NCI-H2107 treated with DMSO at 0.1 percent for 48 hours (cell line): ENCODE measurements around the gene VAC14.

ENCODE experiments used
- DNase-seq: peaks from one replicate; lab custom pipeline; 2025; ENCODE audit not compliant: unreplicated experiment; lab: John Stamatoyannopoulos, UW

VAC14 gene

DNA sequence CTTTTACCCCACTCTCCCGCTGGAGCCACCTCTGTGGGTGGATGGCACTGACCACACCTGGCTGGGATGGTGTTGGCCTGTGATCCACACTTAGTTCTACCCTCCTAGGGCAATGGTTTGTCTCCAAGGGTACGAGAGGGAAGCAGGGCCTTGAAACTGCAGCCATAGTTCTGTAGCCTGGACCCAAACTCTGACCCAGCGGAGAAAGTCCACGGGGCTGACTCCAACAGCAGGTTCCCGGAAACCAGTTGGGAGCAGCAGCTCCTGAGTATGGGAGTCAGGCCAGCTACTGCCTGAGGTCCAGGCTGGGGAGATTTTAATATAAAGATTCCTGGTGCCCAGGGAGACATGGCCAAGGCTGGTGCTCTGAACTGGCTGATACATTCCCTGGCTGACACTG lies 91.5 kb downstream of the VAC14 start:
- no peak for DNase-seq

DNA sequence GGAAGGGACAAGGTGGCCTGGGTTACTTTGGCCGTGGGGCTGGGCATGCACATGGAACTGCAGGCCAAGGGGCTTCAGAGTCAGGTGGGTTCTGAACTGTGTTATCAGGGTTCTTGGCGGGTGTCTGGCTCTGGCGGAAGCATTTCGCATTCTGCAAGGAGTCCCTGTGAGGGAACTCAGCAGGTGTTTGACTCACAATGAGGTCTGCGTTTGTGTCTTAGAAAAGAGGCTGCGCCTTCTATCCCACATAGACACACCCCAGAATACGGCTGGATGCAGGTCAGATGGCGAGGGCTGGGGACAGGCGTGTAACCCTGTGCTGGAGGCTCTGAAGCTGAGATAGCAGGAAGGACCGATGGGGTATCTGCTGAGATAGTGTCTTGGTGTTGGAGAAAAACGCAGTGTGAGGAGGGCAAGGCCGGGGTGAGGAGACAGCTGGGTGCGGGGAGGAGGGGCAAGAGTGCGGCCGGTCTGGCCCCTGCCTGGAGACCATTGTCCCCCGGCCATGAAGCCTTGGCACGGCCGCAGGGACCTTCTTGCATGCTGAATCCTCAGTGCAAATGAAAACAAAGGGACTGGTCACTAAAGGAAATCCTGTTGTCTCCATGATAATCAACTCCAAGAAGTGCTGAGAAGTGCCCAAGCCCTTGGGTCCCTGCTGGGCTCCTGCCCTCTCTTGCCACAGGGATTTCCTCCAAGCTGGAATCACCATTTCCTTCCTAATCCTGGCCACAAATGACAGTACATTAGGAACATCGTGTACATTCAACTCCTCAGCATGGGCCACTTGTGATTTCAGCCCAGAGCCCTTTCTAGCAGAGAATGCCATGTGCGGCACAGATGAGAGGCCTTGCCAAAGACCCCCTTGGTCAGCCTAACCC lies 92.4 kb downstream of the VAC14 start:
- no peak for DNase-seq

DNA sequence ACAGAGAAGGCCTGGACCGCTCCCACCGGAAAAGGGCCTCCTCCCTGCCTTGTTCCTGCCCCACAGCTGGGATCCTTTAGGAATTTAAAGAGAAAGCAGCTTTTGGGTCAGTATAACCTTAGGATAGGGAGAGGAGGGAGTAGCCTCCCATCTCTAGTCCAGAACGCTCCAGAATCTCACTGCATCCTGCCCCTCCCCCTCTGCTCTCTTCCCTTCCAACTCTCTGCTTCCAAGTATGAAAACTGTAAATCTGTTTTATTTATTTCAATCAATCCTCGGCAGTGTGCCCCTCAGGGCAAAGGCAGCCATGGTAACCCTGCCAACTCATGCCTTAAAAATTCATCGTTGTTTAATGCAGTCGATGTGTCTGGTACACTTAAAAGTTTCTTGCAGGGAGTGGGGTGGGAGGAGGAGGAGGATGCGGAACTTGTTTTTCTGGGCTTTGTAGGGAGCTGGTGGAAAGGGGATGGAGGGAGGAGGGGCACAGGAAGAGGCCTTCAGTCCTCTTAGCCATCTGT lies 94.0 kb downstream of the VAC14 start:
- no peak for DNase-seq

DNA sequence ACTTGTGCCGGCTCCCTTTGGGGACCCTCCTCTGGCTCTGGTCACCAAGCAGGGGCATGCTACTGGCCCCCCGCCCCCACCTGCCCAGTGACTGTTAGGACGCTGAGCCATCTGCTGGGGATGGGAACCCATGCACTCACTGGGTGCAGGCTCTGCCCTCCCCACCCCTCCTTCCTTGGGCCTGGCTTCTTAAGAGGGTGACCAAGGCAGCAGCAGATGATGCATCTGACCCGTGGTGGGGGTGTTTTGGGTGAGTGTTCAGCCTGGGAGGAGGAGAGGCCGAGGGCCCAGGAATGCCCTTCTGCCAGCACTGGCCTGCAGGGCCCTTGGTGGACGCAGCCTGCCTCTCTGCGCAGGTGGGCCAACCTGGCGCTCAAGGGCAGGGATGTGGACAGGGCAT lies 95.9 kb downstream of the VAC14 start:
- no peak for DNase-seq

DNA sequence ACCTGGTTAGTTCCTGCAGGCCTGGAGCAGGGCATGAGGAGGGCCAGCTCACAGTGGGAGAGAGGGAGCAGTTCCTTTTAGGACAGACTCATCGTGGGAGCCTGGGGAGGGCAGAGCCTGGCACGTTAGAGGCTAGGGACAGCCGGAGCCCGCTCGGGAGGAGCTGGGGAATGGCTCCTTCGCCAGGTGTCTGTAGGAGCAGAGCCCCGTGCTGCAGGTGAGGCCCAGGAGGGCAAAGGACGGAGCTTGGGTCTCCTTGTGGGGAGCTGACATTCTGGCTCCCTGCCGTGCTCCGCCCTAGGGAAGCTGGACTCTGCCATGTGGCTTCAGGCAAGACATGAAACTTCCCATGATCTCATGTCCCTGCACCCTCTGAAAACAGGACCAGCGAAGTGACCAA lies 96.4 kb downstream of the VAC14 start:
- no peak for DNase-seq

DNA sequence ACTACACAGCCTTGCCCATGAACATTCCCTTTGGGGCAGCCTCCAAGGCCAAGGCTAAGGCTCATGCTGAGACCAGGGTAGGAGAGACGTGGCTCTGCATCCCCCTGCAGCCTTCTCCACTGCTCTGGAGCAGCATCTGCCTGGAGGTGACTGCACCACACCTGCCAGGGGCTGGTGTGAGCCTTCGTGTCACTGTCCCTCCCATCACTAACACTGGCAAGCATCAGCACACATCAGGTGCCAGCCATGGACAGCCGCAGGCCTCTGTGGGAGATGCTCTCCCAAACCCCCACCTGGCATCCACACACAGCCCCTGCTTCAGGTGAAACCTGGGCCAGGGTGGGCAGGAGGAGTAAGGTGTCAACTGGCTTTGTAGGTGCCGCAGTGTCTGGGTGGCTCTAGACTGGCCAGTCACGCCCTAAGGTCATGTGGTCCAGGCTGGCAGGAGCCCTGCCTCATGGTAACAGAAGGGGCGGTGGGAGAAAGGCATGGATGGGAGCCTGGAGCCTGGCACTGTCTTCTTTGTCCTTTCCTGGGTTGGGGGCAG lies 97.0 kb downstream of the VAC14 start:
- no peak for DNase-seq

DNA sequence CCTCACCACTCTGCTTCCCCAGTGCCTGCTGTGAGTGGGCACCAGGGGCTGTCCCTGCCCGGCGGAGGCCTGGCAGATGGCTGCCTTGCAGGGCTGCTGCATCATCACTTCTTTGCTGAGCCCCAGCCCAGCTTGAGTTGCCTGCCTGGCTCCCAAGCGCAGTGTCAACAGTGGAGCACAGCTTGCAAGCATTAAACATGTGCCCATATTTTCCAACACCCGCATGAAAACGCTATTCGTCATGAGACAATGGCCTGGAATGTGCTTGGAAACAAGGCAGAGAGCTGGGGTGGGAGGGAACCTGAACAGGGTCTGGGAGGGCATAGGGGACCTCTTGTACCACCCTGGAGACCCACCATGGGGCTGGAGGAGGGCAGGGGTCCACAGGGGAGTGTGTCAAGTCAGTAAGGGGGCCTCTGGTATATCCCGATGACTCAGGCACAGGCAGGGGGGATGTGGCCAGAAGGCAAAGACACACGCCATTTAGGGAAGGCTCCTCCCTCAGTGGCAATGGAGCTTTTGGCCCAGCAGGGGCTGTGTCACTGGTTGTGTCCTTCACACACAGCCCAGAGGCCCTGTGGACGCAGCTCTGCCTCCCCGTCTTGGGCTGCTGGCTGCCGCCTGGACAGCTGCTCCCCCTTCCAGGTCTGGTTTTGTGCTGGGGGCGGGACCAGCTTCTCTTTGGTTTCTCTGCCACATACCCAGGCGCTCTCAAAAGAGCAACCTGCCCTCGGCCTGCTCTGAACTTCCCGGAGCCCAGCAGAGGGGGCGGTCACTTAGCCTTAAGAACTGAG lies 97.7 kb downstream of the VAC14 start:
- no peak for DNase-seq

DNA sequence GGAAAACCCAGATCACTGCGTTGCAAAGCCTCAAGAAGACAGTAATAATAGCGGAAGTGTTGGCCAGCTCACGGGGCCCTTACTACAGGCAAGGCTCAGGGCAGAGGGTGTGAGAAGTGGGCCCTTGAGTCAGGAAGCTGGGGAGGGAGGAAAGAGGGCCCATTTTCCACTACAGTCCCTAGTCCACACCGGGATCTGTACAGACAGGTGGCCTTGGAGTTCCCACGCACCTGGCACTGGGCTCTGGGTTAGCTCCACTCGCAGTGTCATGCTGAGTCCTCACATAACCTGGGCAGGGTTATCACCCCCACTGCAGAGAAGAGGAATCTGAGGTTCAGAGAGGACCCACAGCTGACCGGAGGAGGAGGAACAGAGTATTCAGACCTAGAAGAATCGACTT lies 98.3 kb downstream of the VAC14 start:
- DNase-seq: no peak

DNA sequence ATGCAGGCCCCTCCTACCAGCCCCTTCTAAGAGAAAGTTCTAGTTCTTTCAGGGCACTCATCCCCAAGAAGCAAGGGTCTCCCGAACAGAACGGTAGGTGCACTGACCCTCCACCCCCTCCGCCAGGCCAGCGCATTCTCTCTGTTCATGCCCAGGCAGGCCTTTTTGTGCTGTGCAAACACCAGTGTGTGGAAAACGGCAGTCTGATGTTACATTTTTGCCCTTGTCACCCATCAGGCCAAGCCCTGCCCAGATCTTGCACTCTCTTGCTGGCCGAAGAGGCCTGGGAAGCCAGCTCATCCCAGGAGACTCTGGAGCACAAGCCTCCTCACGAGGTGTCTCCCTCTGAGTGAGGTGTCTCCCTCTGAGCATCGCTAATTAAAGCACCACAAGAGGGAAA lies 99.0 kb downstream of the VAC14 start:
- no peak for DNase-seq

DNA sequence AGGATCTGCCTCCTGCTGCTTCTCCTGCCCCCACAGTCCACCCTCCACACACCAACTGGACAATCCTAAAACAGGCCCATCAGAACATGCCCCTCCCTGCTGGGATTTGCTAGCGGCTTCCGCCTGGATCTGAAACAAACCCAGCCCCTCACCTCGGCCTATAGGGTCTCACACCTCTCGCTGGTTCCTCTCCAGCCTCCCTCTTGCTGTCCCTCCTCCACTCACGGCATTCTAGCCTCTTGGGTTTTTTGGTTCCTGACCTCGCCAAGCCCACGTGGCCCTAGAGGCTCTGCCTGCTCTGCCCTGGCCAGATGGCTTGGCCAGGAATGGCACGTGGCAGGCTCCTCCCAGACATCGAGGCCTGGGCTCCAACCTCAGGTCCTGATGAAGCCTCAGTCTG lies 99.4 kb downstream of the VAC14 start:
- DNase-seq: no peak

DNA sequence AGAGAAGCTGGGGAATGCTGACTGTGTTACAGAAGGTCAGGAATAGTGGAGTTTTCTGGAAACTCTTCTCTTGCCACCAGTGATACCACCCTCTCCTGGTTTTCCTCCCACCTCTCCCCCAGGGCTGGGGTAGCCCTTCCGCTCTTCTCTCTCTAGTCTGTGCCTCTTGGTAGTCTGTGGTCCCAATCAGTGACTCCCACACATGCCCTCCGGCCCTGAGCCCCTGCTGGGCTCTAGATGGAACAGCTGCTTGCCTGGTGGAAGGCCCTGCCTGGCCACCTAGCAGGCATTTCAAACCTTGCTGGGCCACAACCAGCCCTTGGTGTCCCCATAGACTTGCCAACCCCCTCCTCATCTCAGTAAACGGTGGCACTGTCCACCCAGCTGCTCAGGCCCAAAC lies 99.9 kb downstream of the VAC14 start:
- DNase-seq: no peak

DNA sequence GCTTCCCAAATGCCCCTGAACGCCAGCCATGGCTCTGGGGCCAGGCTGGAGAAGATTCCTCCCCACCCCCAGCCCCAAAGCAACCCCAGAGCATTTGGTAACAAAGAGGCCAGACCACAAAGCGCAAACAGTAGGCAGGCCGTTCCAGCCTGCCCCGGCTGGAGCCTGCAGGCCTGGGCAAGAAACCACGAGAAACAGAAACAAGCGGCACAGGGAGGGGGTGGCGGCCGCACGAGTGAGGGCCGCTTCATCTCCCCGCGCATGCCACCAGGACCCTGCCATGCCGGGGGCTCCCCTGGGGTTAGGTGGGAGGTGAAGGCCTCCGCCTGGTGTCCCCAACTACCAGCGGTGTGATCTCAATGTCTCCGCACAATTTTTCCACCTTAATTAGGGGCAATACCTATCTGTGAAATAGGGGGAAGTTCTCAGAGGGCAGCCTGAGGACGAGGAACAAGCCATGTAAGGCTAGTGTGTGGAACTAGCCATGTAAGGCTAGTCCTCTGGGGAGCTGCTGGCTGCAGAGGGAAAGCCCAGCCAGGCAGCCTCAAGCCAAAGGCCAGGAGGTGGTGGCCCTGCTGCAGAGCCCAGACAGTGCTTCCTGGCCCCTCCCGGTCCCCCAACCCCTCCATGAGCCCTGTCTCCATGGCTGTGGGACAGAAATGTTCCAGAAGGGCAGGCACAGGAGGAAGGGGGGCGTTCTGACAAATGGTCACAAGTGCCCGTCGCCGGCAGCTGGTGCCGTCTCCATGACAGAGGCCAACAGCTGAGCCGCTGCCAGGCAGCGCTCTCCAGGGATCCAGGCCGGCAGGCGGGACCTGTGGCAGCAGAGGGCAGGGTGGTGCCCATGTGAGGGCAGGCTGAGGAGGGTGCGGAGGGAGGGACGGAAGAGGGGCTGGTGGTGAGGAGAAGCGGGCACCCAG lies 100.6 kb downstream of the VAC14 start:
- DNase-seq: peak; percentile 38

DNA sequence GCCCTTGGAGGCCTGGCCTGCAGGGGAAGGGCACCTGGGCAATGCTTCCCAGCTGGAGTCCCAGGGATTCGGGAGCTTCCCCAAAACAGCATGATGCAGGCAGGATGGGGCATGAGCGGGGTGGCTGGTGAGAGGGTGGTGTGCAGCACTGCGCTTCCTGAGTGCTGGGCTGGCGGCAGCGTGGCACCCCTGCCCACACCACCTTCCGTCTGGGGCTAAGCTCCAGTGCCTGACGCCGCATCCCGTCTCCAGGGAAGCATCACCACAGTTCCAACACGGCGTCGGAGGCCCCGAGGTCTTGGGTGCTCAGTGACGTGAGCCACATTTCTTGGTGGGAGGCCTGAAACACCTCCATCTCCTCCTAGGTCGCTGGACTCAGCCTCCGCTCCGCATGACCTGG lies 101.3 kb downstream of the VAC14 start:
- DNase-seq: no peak

DNA sequence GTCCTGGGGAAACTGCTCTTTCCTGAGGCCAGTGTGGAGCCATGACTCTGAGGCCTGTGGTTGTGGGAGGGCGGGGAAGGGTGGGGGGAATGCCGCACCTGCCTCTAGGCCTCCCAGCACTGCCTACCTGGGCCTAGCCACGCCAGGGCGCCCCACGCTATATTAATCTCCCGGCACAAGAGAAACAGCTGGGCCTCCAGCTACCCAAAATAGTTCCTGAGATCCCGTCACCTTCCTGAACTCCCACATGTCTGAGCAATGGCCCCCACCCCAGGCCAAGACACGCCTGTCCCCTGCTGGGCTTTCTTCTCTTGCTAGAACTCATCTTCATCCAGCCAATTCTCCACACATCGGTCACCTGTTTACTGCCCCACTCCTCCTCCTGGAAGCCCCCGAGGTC lies 102.1 kb downstream of the VAC14 start:
- no peak for DNase-seq

DNA sequence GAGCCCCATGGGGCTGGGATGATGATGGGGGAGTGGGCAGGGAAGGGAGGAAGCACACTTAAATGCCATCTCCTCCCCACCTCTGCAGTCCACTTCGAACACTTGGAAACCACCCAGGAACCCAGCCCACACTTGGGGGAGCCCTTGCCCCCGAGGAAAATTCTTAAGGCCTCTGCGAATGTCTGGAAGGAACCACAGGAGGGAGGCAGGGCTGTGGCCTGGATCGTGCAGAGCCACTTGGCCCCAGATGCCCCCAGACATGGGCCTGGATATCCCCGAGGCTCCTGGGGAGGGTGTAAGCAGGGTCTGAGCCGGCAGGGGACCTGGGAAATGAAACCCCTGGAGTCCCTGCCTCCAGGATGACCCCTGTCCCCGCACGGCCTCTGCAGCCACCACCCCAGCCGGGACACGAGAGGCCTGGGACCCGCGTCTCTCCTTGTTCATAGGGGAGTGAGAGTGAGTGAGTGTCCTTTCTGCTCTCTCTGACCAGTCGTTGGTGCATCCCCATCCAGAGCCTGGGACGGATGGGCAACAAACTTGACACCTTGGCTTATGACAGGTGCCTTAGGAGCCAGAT lies 103.3 kb downstream of the VAC14 start:
- no peak for DNase-seq

DNA sequence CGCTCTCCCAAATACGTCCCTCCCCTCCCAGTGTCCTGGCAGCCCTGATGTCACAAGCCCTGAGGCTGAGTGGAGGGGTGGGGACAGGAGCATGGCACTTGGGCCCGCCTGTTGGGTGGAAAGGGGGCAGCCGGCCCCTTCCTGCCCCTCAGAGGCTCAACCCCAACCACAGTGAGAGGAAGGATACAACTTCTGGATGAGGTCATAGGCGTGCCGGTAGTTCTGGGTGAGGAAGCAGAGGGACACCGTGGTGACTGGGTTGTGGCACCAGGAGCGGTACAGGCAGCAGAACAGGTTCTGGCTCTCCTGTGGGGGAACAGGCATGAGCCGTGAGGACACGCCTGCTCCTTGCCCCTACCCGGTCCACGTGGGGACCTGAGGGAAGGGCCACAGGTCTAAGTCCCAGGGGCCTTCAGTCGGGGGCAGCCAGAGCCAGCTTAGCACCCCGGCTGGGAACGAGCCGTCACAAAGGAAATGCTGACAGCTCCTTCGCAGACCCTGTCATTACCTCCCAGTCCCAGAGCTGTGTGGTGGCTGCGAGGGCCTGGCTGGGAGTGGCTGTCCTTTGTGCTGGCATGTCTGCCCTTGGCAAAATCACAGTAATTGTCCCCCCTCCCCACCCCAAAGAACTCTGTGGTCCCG lies 103.9 kb downstream of the VAC14 start:
- DNase-seq: no peak

DNA sequence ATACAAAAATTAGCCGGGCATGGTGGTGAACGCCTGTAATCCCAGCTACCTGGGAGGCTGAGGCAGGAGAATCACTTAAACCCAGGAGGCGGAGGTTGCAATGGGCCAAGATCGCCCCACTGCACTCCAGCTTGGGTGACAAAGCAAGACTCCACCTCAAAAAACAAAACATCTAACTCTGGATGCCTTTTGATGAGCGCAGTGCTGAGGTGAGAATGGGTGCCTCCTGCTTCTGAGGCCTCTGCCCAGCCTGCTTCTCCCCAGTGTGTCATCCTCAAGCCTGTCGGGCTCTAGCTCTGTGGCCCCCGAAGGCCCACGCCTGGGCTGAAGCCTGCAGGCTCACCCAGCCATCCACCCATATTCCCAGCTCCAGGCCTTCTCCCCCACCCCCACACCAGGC lies 104.6 kb downstream of the VAC14 start:
- no peak for DNase-seq

DNA sequence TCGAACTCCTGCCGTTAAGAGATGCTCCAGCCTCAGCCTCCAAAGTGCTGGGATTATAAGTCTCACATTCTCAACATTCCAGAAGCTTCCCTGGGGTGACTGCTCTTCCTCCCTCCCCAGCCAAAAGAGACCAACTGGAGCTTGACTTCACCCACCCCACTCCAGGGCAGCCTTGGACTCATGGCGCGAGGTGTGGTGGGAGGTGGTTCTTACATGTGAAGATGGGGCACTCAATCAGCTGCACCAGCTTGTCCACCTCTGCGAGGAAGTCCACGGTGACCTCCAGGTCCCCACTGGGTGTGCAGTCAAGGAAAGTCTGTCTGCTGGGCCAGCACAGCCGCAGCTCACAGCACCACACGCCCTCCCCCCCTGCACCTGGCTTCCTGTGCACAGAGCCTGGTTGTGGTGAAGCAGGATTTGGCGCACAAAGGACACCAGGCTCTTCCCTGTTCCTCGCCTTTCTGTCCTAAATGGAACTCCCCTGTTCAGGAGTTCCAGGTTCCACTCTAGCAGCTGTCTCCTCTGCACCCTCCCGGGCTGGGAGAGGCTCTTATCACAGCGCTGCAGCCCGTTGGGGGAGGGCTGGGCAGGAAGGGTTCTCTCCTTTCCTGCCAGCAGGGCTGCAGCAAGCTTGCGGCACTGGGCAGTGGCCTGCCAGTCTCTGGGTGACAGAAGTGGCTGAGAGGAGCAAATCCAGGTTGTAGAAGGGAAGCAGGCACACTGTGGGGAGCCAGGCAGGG lies 105.5 kb downstream of the VAC14 start:
- peak; percentile 86 for DNase-seq

DNA sequence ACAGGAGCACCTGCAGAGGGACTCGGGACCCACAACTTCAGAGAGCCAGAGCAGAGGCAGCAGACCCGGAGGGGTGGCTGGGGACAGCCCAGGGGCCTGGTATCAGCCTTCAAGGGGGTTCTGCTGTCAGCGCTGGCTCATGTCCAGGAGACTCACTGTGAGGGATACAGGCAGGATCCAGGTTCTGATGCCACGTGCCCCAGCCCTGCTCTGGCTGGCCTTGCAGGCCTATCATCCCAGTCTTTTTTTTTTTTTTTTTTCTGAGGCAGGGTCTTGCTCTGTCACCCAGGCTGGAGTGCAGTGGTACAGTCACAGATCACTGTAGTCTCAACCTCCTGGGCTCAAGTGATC lies 106.1 kb downstream of the VAC14 start:
- no peak for DNase-seq
